Activated CD8-positive, alpha-beta T cell treated with anti-CD3 and anti-CD28 coated beads, Interleukin-2, amount 10 ng/mL, durations not matched to agents 7 days and 5 days (primary cell): ENCODE measurements around the gene TTC28. TPM values are rescaled to one million over a fixed set of nuclear protein-coding genes. Genes with fewer than 3 reads are reported as not detected.

Experiments
- ATAC-seq: fragments of 150-1000 bp; cut with Tn5 transposase; one replicate; pipeline ENCODE4 v1.10.0; 2021; ENCODE audit warnings: moderate library complexity
- CTCF ChIA-PET: fragments of 350-600 bp; sonication (Branson Sonifier 250); formaldehyde crosslinking; loops from one replicate; lab custom pipeline; 2021; ENCODE audit warnings: antibody characterized with exemption; lab: Charles Lee
- POLR2A ChIA-PET: fragments of 350-600 bp; sonication (Branson Sonifier 250); formaldehyde crosslinking; loops from one replicate; lab custom pipeline; 2021; ENCODE audit warnings: antibody characterized with exemption; lab: Charles Lee
- DNase-seq: peaks from one replicate; pipeline ENCODE4 v3.0.0-alpha.2; 2020
- H3K27ac Mint-ChIP-seq: one replicate; pipeline ENCODE4 v1.8.0; 2021; ENCODE audit warnings: mild to moderate bottlenecking, mixed read lengths
- H3K27me3 Mint-ChIP-seq: one replicate; pipeline ENCODE4 v1.8.0; 2021; ENCODE audit warnings: low read depth, mixed read lengths
- H3K36me3 Mint-ChIP-seq: one replicate; pipeline ENCODE4 v1.8.0; 2021; ENCODE audit warnings: low read depth, mixed read lengths
- H3K4me1 Mint-ChIP-seq: one replicate; pipeline ENCODE4 v1.8.0; 2021; ENCODE audit warnings: low read depth, mixed read lengths
- H3K4me3 Mint-ChIP-seq: one replicate; pipeline ENCODE4 v1.8.0; 2021; ENCODE audit warnings: mild to moderate bottlenecking, mixed read lengths
- H3K9me3 Mint-ChIP-seq: one replicate; pipeline ENCODE4 v1.8.0; 2022; ENCODE audit warnings: mixed read lengths; ENCODE audit not compliant: insufficient read depth
- total RNA-seq, 2 experiments: library from RNA; stranded (reverse); gene quantifications; one replicate each; pipeline ENCODE4 v1.2.3, GENCODE V29; 2021

The TTC28 gene
- total RNA-seq, 2 experiments from 2014 or later = 0.18 to 0.23 TPM

DNA sequence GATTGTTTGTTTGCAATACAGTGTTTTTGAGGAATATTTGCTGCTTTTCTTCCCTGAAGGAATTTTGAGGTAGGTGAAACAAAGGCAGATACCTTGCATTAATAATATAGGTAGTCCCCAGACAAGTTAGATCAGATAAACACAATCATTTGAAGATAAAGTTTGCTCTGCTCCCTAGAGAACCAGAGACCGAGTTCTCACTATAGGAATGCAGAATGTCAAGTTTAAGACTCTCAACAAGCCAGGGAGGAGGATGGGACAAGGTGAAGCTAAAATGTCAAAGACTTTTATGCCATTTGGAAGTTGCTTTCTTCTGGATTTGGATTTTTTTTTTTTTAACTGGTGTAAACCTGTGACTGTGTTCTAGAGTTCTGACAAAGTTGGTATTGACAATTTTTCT is 364.7 kb downstream of the TTC28 start:
- DNase-seq = no peak
- ATAC-seq = no peak
- H3K4me1 Mint-ChIP-seq = peaks cover 2% of the 10 kb centered on the region
- H3K9me3 Mint-ChIP-seq = no peaks in the 10 kb centered on the region
- H3K27ac Mint-ChIP-seq = no peak overlapping the region
- peaks cover 6% of the 10 kb centered on the region for H3K27me3 Mint-ChIP-seq
- no peak overlapping the region for H3K4me3 Mint-ChIP-seq
- ChIA-PET CTCF (no interaction called here), POLR2A (no interaction called here)
- no peaks in the 10 kb centered on the region for H3K36me3 Mint-ChIP-seq

DNA sequence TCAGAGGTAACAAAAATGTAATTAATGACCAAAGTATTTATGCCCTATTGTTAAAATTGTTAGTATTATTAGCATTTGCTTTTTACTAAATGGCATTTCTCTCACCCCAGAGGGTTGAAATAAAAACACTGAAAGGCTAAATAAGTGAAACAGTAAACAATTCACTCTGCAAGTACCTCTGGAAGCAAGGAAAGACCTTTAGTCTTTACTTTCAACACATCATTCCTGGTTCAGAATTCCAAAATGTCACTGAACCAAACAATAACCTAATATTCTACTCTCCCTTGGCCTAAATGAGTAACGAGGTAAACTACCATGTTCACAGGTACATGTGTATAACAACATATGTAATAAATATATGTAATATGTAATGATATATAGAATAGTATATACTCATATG is 369.3 kb downstream of the TTC28 start:
- no peak for ATAC-seq
- H3K9me3 Mint-ChIP-seq = no peaks in the 10 kb centered on the region
- ChIA-PET CTCF (no interaction called here), POLR2A (no interaction called here)
- H3K27me3 Mint-ChIP-seq = no peaks in the 10 kb centered on the region
- no peaks in the 10 kb centered on the region for H3K4me1 Mint-ChIP-seq
- no peak for DNase-seq
- no peak overlapping the region for H3K27ac Mint-ChIP-seq
- no peak overlapping the region for H3K4me3 Mint-ChIP-seq
- no peaks in the 10 kb centered on the region for H3K36me3 Mint-ChIP-seq

DNA sequence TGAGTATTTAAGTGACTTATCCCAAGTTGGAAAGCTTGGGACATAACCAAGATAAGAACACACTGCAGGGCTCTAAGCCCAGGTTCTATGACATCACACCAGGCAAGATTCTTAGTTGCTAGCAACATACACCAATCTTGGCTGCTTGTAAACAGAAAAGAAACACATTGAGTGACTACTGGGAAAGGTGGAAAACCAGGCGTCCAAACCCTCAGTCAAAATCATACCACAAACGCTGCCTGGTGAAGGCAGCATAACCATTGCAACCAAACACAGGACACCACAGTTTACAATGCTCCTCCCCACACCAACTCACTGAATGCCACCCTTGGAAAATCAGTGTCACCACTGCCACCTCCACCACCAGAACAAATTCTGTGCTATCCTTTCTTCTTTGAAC is 379.9 kb downstream of the TTC28 start:
- DNase-seq (no peak), ATAC-seq (no peak)
- POLR2A ChIA-PET = no interaction called here
- Mint-ChIP-seq H3K9me3 (no peaks in the 10 kb centered on the region), H3K27ac (no peak overlapping the region), H3K4me1 (peaks cover 15% of the 10 kb centered on the region), H3K4me3 (no peak overlapping the region), H3K27me3 (no peaks in the 10 kb centered on the region), H3K36me3 (no peaks in the 10 kb centered on the region)
- CTCF ChIA-PET = no interaction called here

DNA sequence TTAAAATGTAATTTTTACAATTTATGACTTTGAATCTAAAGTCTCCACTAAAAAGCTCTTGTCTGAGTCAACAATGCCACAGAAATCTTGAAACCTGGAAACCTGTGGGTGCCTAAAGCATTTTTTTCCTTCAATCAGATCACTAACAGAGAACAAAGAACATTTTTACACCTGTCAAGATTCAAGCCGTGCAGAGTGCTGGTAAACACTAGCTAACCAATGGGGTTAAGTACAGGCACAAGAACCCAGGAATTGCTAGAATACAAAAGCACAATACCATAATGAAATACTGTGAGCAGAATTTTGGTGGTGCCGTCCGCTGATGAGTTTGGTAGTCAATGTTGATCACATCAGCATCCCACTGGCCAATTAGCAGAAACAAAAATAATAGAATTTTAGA is 380.3 kb downstream of the TTC28 start:
- Mint-ChIP-seq H3K27ac (no peak overlapping the region), H3K36me3 (no peaks in the 10 kb centered on the region), H3K27me3 (no peaks in the 10 kb centered on the region), H3K9me3 (no peaks in the 10 kb centered on the region), H3K4me3 (no peak overlapping the region), H3K4me1 (peaks cover 15% of the 10 kb centered on the region)
- POLR2A ChIA-PET = no interaction called here
- CTCF ChIA-PET = no interaction called here
- DNase-seq (no peak), ATAC-seq (no peak)

DNA sequence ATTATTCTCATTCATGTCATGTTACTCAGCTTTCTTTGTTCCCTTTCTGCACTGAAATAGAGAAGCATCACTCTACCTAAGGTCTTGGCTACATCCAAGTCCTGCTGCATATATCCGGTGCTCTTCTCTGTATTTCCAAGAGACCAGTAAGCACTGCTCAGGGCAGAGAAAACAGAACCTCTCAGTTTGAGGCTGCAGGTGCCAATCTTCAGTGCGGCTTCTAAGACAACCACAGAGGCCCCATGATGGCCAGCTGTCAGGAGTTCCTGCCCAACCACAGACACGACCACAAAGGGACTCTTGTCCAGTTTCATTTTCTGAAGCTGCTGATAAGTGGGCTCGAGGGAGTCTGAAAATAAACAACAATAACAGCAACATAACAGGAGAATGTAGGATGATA is 382.1 kb downstream of the TTC28 start:
- ATAC-seq (no peak), DNase-seq (no peak)
- peaks cover 15% of the 10 kb centered on the region for H3K4me1 Mint-ChIP-seq
- H3K4me3 Mint-ChIP-seq = no peak overlapping the region
- no peaks in the 10 kb centered on the region for H3K9me3 Mint-ChIP-seq
- no peaks in the 10 kb centered on the region for H3K36me3 Mint-ChIP-seq
- CTCF ChIA-PET = interaction anchor here (1.0 kb wide), 1 partner anchor 46 kb away, joined by 3 read pairs; no protein-coding TSS in a partner anchor
- no peak overlapping the region for H3K27ac Mint-ChIP-seq
- POLR2A ChIA-PET = no interaction called here
- no peaks in the 10 kb centered on the region for H3K27me3 Mint-ChIP-seq

DNA sequence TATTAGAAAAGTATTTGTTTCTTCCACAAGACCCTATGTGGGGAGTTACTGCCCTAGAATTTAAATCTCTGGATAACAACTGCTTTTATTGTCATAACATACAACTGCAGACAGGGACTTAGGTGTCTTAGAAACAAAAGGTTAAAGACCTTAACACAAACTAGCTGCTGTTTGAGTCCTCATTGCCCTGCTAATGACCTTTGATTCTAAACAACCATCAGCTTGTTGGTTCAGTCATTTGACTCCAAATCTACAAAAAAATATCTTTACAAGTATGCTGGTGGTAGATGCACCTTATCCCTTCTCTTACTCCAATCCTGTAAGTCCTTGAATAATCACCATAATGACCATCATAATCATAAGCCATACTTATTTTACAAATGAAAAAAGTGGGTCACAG is 383.2 kb downstream of the TTC28 start:
- CTCF ChIA-PET = interaction anchor here (1.0 kb wide), 1 partner anchor 43 kb away, joined by 3 read pairs; no protein-coding TSS in a partner anchor
- Mint-ChIP-seq H3K36me3 (no peaks in the 10 kb centered on the region), H3K9me3 (no peaks in the 10 kb centered on the region), H3K4me1 (peaks cover 15% of the 10 kb centered on the region), H3K27me3 (no peaks in the 10 kb centered on the region), H3K4me3 (no peak overlapping the region), H3K27ac (no peak overlapping the region)
- no peak for DNase-seq
- POLR2A ChIA-PET = no interaction called here
- ATAC-seq = no peak

DNA sequence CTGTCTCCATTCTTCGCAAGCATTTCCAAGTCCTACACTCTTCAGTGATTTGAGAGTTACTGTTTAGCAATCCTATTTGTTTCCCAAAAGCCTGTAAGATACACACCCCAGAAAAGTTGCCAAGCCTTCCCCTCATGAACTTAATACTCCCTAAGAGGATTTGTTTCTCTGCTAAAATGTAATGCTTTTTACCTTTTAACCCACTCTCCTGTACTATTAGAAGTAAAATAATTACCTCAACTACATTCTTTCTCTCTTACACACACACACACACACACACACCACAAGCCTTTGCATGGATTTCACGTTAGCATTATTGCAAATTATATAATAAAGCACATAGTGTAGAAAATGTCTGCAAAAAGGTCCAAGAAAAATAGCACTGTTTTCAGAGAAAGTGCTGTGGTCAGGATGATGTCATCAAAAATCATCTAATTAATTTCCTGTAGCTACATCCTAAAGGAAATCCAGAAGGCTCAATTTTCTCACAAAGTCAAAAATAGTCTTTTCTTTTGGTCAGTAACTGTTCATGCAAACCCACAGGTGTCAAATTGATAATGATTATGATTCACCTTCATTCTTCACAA is 396.5 kb downstream of the TTC28 start:
- CTCF ChIA-PET = no interaction called here
- H3K4me1 Mint-ChIP-seq = peaks cover 3% of the 10 kb centered on the region

DNA sequence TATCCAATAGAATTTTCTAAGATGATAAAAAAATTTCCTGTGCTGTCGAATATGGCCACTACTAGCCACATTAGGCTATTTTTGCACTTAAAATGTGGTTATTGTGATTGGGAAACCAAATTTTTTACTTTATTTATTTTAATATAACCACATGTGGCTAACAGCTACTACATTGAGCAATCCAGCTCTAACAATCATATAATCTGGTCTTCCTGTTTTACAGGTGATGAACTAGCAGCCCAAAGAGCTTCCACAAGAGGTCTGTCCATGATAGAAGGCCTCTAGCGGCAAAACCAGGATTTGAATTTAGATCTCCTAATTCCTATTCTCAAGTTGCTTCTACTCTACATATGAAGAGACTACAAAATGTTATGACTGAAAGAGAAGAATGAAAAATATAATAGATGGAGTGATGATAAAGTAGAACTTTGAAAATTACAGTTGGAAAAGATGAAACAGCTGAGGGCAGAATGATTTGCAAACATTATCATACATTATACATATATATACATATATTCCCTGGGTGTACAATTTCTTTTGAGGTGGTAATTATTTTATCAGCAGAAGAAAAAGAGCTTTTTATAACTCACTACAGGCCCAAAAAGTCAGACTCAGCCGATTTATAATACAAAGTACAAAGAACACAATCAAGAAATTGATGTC is 397.1 kb downstream of the TTC28 start:
- ChIA-PET POLR2A (no interaction called here), CTCF (no interaction called here)
- Mint-ChIP-seq H3K4me3 (no peak overlapping the region), H3K27ac (no peak overlapping the region), H3K4me1 (peaks cover 3% of the 10 kb centered on the region), H3K9me3 (no peaks in the 10 kb centered on the region), H3K36me3 (no peaks in the 10 kb centered on the region), H3K27me3 (no peaks in the 10 kb centered on the region)
- DNase-seq (no peak), ATAC-seq (no peak)

More for the DNA sequence above, 396.5 kb downstream of the TTC28 start:
- Mint-ChIP-seq H3K27ac (no peak overlapping the region), H3K36me3 (no peaks in the 10 kb centered on the region), H3K9me3 (no peaks in the 10 kb centered on the region), H3K4me3 (no peak overlapping the region), H3K27me3 (no peaks in the 10 kb centered on the region)
- POLR2A ChIA-PET = no interaction called here
- no peak for DNase-seq
- no peak for ATAC-seq

DNA sequence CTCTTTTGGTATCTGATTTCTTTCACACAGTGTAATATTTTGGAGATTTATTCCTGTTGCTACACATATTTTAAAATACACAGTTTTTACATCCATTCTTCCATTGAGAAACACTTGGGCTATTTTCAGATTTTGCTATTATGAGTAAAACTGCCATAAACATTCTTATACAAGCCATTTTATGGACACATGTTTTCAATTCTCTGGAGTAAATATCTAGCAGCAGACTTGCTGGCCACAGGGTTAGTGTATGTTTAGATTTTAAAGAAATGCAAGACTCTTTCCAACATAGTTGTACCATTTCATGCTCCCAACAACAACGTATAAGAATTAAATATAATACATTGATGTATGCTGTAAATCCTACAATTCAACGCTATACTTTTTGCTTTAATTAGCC is 399.8 kb downstream of the TTC28 start:
- no peak for DNase-seq
- Mint-ChIP-seq H3K4me1 (peaks cover 3% of the 10 kb centered on the region), H3K27ac (no peak overlapping the region), H3K4me3 (no peak overlapping the region), H3K27me3 (no peaks in the 10 kb centered on the region), H3K36me3 (no peaks in the 10 kb centered on the region), H3K9me3 (no peaks in the 10 kb centered on the region)
- no peak for ATAC-seq
- POLR2A ChIA-PET = no interaction called here
- CTCF ChIA-PET = no interaction called here

DNA sequence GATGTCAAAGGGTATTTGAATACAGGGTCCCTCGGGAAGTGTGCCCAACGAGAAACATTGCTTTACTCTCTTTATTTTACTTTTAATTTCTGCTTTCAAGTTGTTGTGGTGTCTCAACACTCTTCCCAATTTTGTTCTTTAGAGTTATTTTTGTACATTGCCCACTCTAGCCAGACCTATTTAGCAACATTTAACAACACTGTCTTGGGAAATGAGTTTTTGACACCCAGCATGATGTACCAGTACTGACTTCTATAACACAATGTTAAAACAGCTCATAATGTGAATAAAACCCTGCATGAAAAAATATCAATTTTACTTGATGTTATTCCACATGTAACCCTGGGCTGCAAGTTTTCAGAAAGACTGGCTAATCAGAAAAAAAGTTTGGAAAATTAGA is 410.4 kb downstream of the TTC28 start:
- ATAC-seq (no peak), DNase-seq (no peak)
- Mint-ChIP-seq H3K27ac (no peak overlapping the region), H3K36me3 (no peaks in the 10 kb centered on the region), H3K9me3 (no peaks in the 10 kb centered on the region), H3K4me3 (no peak overlapping the region), H3K4me1 (no peaks in the 10 kb centered on the region), H3K27me3 (peaks cover 1% of the 10 kb centered on the region)
- ChIA-PET CTCF (no interaction called here), POLR2A (no interaction called here)

DNA sequence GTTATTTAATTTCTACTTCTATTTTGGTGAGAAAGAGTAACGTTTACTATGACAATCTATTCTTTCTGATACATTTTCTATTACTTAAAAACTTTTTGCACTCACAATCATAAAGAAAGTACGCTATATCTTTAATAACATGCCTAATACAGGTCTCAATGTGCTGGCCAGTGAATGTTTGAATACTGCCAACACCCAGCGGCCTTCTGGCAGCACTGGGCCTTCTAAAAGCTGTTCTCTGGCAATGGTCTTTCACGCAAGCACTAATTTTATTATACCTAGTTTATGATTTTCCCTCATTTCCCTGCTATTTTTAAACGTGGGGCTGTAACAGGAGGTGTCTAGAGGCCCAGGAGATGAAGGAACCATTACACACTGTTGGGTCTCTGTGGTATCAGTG is 410.8 kb downstream of the TTC28 start:
- no peaks in the 10 kb centered on the region for H3K27me3 Mint-ChIP-seq
- no peaks in the 10 kb centered on the region for H3K4me1 Mint-ChIP-seq
- no peak for ATAC-seq
- H3K4me3 Mint-ChIP-seq = no peak overlapping the region
- CTCF ChIA-PET = no interaction called here
- POLR2A ChIA-PET = no interaction called here
- H3K9me3 Mint-ChIP-seq = no peaks in the 10 kb centered on the region
- no peaks in the 10 kb centered on the region for H3K36me3 Mint-ChIP-seq
- DNase-seq = no peak
- no peak overlapping the region for H3K27ac Mint-ChIP-seq

DNA sequence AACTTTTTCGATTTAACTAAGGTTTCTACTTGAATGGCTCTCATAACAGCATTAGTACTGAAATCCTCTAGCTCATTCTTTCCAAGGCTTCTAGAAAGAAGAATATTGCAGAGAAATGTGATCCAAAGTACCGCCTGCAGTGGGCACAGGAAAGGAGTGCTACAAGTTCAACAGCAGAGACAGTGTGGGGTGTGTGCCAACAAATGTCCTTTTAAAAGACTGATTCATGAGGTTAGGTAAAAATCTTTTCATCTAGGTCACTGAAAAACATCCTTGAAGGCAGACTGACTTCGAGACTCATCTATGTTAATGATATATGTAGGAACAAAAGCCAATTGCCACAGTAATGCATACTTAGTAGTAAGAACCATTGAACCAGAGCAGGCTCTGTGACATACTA is 411.5 kb downstream of the TTC28 start:
- ATAC-seq = no peak

More for the DNA sequence above, 411.5 kb downstream of the TTC28 start:
- no peaks in the 10 kb centered on the region for H3K27me3 Mint-ChIP-seq
- ChIA-PET CTCF (no interaction called here), POLR2A (no interaction called here)
- no peak overlapping the region for H3K4me3 Mint-ChIP-seq
- no peak overlapping the region for H3K27ac Mint-ChIP-seq
- no peaks in the 10 kb centered on the region for H3K9me3 Mint-ChIP-seq
- H3K4me1 Mint-ChIP-seq = no peaks in the 10 kb centered on the region
- no peaks in the 10 kb centered on the region for H3K36me3 Mint-ChIP-seq
- no peak for DNase-seq
